HFFc6 (cell line): ENCODE measurements around the gene SWAP70. TPM values are rescaled to one million over a fixed set of nuclear protein-coding genes. Genes with fewer than 3 reads are reported as not detected.

ENCODE experiments used
- DNase-seq: peaks from one replicate; pipeline ENCODE4 v3.0.0-alpha.2; 2018
- H3K27ac Mint-ChIP-seq: 2 replicates; pipeline ENCODE4 v1.8.0; 2020; ENCODE audit warnings: mild to moderate bottlenecking, mixed read lengths
- H3K27me3 Mint-ChIP-seq: 2 replicates; pipeline ENCODE4 v1.8.0; 2021; ENCODE audit warnings: mild to moderate bottlenecking, moderate library complexity, mixed read lengths; ENCODE audit not compliant: insufficient read depth
- H3K36me3 Mint-ChIP-seq: 2 replicates; pipeline ENCODE4 v1.8.0; 2021; ENCODE audit warnings: low read depth, mixed read lengths
- H3K4me1 Mint-ChIP-seq: 2 replicates; pipeline ENCODE4 v1.8.0; 2020; ENCODE audit warnings: low read depth, mixed read lengths
- H3K4me3 Mint-ChIP-seq: 2 replicates; pipeline ENCODE4 v1.8.0; 2020; ENCODE audit warnings: mild to moderate bottlenecking, moderate library complexity, mixed read lengths
- H3K9me3 Mint-ChIP-seq: 2 replicates; pipeline ENCODE4 v1.8.0; 2020; ENCODE audit warnings: mild to moderate bottlenecking, mixed read lengths
- total RNA-seq, 6 experiments: library from RNA; stranded (reverse); fragmentation: NEBNext Ultra II Directional; extraction: Animal tissue kit (Norgen Biotek cat#: 25700); gene quantifications; 2 replicates in 1 of 6; 3 replicates in 5 of 6; pipeline ENCODE4 v1.2.3, GENCODE V29; 2021
- TF ChIP-seq, protein P1 (sequence below): fragments of 200-600 bp; sonication (generic); IDR thresholded peaks from 2 replicates; pipeline ENCODE4 v1.5.0; 2021; ENCODE audit warnings: antibody characterized with exemption, mild to moderate bottlenecking

SWAP70 gene
- total RNA-seq, 6 experiments from 2014 or later, result 32.0 to 44.6 (median 37.0) TPM

DNA sequence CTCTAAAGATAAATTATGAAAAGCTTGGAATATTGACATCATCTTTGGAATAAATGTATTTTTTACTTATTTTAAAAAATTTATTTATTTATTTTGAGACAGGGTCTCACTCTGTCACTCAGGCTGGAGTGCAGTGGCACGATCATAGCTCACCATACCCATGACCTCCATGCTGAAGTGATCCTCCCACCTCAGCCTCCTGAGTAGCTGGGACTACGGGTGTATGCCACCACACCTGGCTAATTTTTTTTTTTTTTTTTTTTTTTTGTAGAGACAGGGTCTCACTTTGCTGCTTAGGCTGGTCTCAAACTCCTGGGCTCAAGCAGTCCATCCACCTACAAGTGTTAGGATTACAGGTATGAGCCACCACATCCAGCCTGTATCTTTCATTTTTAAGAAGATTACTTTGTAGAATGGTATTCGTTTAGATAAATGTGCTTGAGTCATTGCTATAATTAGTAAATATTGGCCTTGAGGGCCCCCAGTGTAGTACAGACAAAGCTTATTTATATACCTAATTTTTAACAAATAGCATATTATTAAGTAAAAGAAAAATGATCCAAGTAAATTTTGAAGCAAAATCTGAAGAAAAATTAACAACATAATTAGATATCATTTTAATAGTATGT lies 8.5 kb downstream of the SWAP70 start:
- H3K27me3 Mint-ChIP-seq, result no peaks in the 10 kb centered on the region
- H3K4me1 Mint-ChIP-seq, result peaks cover 31% of the 10 kb centered on the region
- no peaks in the 10 kb centered on the region for H3K9me3 Mint-ChIP-seq
- TF ChIP-seq, protein P1, sequence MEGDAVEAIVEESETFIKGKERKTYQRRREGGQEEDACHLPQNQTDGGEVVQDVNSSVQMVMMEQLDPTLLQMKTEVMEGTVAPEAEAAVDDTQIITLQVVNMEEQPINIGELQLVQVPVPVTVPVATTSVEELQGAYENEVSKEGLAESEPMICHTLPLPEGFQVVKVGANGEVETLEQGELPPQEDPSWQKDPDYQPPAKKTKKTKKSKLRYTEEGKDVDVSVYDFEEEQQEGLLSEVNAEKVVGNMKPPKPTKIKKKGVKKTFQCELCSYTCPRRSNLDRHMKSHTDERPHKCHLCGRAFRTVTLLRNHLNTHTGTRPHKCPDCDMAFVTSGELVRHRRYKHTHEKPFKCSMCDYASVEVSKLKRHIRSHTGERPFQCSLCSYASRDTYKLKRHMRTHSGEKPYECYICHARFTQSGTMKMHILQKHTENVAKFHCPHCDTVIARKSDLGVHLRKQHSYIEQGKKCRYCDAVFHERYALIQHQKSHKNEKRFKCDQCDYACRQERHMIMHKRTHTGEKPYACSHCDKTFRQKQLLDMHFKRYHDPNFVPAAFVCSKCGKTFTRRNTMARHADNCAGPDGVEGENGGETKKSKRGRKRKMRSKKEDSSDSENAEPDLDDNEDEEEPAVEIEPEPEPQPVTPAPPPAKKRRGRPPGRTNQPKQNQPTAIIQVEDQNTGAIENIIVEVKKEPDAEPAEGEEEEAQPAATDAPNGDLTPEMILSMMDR, result no peak
- no peak for DNase-seq
- peaks cover 17% of the 10 kb centered on the region for H3K36me3 Mint-ChIP-seq
- H3K27ac Mint-ChIP-seq, result no peak overlapping the region
- no peak overlapping the region for H3K4me3 Mint-ChIP-seq

DNA sequence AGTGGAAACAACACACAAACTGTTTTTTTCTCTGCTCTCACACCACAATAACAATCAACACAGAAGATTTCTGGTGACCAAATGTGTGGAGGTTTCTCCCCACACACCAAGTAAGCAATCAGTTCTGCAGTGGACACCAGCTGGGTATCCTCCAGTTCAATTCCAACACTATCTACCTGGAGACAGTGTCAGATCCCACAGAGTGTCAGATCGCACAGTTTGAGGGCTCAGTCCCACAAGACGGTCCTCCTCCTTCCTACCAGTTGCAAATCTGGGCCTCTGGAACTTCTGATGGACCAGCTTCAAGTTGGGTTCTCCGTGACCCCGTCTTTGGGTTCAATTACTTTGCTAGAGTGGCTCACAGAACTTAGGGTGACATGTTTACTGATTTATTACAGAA lies 9.0 kb downstream of the SWAP70 start:
- no peaks in the 10 kb centered on the region for H3K9me3 Mint-ChIP-seq
- DNase-seq, result no peak
- H3K4me3 Mint-ChIP-seq, result no peak overlapping the region
- H3K27ac Mint-ChIP-seq, result no peak overlapping the region
- TF ChIP-seq, protein P1, result no peak
- no peaks in the 10 kb centered on the region for H3K27me3 Mint-ChIP-seq
- peaks cover 15% of the 10 kb centered on the region for H3K36me3 Mint-ChIP-seq
- H3K4me1 Mint-ChIP-seq, result peaks cover 34% of the 10 kb centered on the region

DNA sequence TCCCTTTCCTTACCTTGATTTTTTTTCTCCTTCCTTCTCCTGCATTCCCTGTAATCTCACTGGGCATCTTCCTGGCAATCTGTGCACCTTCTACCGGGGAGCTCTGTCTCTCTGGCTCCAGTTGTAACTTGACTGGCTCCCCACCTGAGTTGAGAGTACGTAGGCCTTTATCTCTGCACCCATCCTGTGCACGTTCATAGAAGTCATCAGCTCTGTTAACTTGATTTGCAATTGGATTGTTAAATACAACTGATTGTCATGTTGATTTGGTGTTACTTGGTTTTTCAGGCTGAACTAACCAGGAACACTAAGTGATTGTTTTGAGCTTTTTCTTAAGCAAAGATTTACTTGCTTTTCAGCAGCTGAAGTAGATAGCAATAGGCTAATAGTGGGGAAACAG lies 11.8 kb downstream of the SWAP70 start:
- no peaks in the 10 kb centered on the region for H3K27me3 Mint-ChIP-seq
- H3K36me3 Mint-ChIP-seq, result peaks cover 17% of the 10 kb centered on the region
- H3K9me3 Mint-ChIP-seq, result no peaks in the 10 kb centered on the region
- no peak for DNase-seq
- H3K4me1 Mint-ChIP-seq, result peaks cover 28% of the 10 kb centered on the region
- TF ChIP-seq, protein P1, result no peak
- peak overlapping the region; percentile 19; the same call in 1 of the 2 replicates for H3K27ac Mint-ChIP-seq
- H3K4me3 Mint-ChIP-seq, result no peak overlapping the region

DNA sequence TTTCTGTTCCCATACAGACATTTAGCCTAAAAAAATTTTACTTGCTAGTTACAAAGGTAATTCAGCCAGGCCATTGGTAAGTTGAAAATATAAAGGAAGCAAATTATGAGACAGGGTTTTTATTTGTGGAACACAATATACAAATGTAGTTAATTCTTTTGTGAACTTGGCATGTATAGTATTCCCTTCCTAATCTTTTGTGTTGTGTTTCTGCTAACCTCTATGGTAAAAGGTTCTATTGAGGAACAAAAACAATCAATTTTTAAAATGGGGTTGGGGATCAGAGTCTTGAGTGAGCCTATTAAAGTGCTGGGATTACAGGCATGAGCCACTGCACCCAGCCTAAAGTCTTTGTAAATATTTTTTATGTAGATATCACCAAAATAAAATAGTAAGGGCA lies 14.1 kb downstream of the SWAP70 start:
- Mint-ChIP-seq H3K27me3 (no peaks in the 10 kb centered on the region), H3K27ac (no peak overlapping the region), H3K36me3 (peaks cover 15% of the 10 kb centered on the region), H3K4me1 (peaks cover 24% of the 10 kb centered on the region), H3K9me3 (no peaks in the 10 kb centered on the region), H3K4me3 (no peak overlapping the region)
- no peak for DNase-seq
- TF ChIP-seq, protein P1, result no peak

DNA sequence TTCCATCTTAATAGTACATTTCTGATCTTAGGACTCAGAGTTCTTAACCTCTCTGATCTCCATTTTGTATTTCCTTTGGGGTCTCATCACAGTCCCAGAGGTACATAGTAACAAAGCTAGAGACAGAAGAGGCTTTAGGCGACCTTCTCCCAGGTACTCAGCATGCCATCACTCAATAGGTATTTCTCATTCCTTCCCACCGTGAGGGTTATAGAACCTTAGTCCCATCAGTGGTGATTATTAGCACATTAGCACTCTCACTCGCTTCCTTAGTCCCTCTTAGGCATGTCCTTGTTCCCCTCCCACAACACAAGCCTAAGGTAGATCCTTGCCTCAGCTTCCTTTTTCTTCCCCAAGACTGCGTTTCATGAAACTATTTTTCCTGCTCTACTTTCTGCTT lies 14.7 kb downstream of the SWAP70 start:
- H3K27me3 Mint-ChIP-seq, result no peaks in the 10 kb centered on the region
- no peak for DNase-seq
- TF ChIP-seq, protein P1, result no peak
- H3K9me3 Mint-ChIP-seq, result no peaks in the 10 kb centered on the region
- H3K27ac Mint-ChIP-seq, result no peak overlapping the region
- no peak overlapping the region for H3K4me3 Mint-ChIP-seq
- peaks cover 17% of the 10 kb centered on the region for H3K4me1 Mint-ChIP-seq
- H3K36me3 Mint-ChIP-seq, result peaks cover 9% of the 10 kb centered on the region
